ENCODE results near the gene GEMIN7.

GRCh38 chr19:45118106-45118505, 39.0 kb downstream of the GEMIN7 start:
- TF ChIP-seq MAX (IDR thresholded peaks at IDR 0.05; ENCODE audit: low read depth, low read length) = no peak
- no peak for TF ChIP-seq POLR2A (IDR thresholded peaks at IDR 0.05; ENCODE audit: extremely low read depth, insufficient read length)
- TF ChIP-seq CTCF (IDR thresholded peaks at IDR 0.05; ENCODE audit: low read depth, low read length) = no peak
- TF ChIP-seq MYC (IDR thresholded peaks at IDR 0.05; ENCODE audit: low read depth, low read length) = no peak

Data from NB4 (cell line).